T1000 (cell line): ENCODE measurements around the gene SNAP47.

ENCODE experiments used
- DNase-seq: peaks from one replicate; lab custom pipeline; 2025; ENCODE audit warnings: mixed read lengths; lab: John Stamatoyannopoulos, UW

Gene SNAP47

GRCh38 chr1:227768125-227768439, 32.8 kb downstream of the SNAP47 start:
- DNase-seq = no peak

- DNase-seq = no peak
Observed at GRCh38 chr1:227768640-227769039, 33.4 kb downstream of the SNAP47 start.

GRCh38 chr1:227769047-227769935, 34.1 kb downstream of the SNAP47 start:
- no peak for DNase-seq

- DNase-seq = no peak
Observed at GRCh38 chr1:227769936-227770494, 34.8 kb downstream of the SNAP47 start.

GRCh38 chr1:227770812-227771211, 35.6 kb downstream of the SNAP47 start:
- DNase-seq = no peak

- no peak for DNase-seq
Observed at GRCh38 chr1:227771326-227771725, 36.1 kb downstream of the SNAP47 start.

GRCh38 chr1:227771771-227772170, 36.5 kb downstream of the SNAP47 start:
- no peak for DNase-seq

- DNase-seq = no peak
Observed at GRCh38 chr1:227773558-227773957, 38.3 kb downstream of the SNAP47 start.

- no peak for DNase-seq
Observed at GRCh38 chr1:227774051-227774731, 39.0 kb downstream of the SNAP47 start.

- no peak for DNase-seq
Observed at GRCh38 chr1:227774821-227775661, 39.8 kb downstream of the SNAP47 start.

GRCh38 chr1:227775841-227776240, 40.6 kb downstream of the SNAP47 start:
- DNase-seq = no peak

GRCh38 chr1:227776331-227776771, 41.1 kb downstream of the SNAP47 start:
- DNase-seq = no peak

- DNase-seq = no peak
Observed at GRCh38 chr1:227777156-227777555, 41.9 kb downstream of the SNAP47 start.

- no peak for DNase-seq
Observed at GRCh38 chr1:227777646-227778045, 42.4 kb downstream of the SNAP47 start.

GRCh38 chr1:227778401-227778947, 43.2 kb downstream of the SNAP47 start:
- DNase-seq = no peak

GRCh38 chr1:227779021-227779441, 43.8 kb downstream of the SNAP47 start:
- DNase-seq = no peak

- no peak for DNase-seq
Observed at GRCh38 chr1:227779685-227780084, 44.5 kb downstream of the SNAP47 start.

GRCh38 chr1:227780101-227781044, 45.1 kb downstream of the SNAP47 start:
- DNase-seq = no peak

GRCh38 chr1:227781314-227781930, 46.2 kb downstream of the SNAP47 start:
- DNase-seq = no peak

GRCh38 chr1:227782226-227782625, 47.0 kb downstream of the SNAP47 start:
- no peak for DNase-seq
